HG03521 (cell line): ENCODE data around the gene AHCY.
"Not testable (repeated sequence)": the region's sequence is repeated elsewhere in the genome, so short reads cannot be mapped to it uniquely, and the experiment has no call there.

Experiments used
- ATAC-seq: cut with Tn5 transposase; IDR thresholded peaks from one replicate; pipeline ENCODE4 v1.9.1; 2021; ENCODE audit warnings: mild to moderate bottlenecking, moderate library complexity; ENCODE audit not compliant: unreplicated experiment

The AHCY gene

GRCh38 chr20:34299556-34300255 lies 3.4 kb downstream of the AHCY start:
- ATAC-seq: no peak

DNA sequence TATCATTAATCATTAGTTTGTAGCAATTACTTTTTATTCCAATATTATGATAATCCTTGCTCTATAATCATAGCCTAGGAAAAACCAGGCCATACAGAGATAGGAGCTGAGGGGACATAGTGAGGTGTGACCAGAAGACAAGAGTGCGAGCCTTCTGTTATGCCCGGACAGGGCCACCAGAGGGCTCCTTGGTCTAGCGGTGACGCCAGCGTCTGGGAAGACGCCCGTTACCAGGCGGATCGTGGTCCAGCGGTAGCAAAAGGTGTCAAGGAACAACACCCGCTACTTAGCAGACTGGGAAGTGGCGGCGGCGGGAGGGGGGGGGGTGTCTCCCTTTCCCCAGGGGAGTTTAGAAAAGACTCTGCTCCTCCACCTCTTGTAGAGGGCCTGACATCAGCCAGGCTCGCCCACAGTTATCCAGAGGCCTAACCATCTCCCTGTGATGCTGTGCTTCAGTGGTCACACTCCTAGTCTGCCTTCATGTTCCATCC lies 4.8 kb downstream of the AHCY start:
- ATAC-seq: not testable (repeated sequence)

GRCh38 chr20:34296468-34296867 lies 6.7 kb downstream of the AHCY start:
- ATAC-seq: no peak

DNA sequence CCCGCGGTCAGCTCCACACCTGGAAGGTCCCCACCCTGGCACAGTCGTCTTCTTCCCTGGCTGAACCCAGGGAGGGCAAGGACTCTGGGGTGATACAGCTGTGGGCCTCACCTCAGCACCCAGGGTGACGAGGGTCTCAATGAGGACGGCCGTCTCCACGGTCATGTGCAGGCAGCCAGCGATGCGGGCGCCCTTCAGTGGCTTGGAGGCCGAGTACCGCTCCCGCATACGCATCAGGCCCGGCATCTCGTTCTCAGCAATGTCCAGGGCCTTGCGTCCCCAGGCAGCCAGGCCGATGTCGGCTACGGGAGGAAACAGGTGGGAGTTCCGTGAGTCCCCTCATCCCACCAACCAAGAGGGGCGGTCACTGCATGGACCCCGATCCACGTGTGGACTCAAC lies 7.9 kb downstream of the AHCY start:
- no peak for ATAC-seq

DNA sequence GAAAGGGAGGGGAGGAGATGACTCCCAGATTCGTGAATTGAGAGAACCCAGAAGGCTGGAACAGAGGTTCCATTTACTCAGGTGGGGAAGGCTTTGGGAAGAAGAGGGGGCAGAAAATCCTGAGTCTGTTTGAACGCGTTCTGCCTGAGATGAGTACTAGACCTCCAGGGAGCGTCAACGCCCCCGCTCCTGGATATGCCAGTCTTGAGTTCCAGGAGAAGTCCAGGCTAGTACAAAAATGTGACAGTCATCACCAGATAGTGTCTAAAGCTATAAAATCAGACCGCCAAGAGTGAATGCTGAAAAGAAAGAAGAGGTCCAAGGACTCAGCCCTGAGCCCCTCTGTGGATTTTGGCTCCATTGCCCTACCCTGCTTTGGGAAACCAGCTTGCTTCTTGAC lies 8.6 kb downstream of the AHCY start:
- no peak for ATAC-seq

GRCh38 chr20:34293589-34293988 lies 9.6 kb downstream of the AHCY start:
- ATAC-seq: no peak

- no peak for ATAC-seq
Measured at GRCh38 chr20:34293119-34293518, 10.0 kb downstream of the AHCY start.

GRCh38 chr20:34292496-34292895 lies 10.7 kb downstream of the AHCY start:
- no peak for ATAC-seq

DNA sequence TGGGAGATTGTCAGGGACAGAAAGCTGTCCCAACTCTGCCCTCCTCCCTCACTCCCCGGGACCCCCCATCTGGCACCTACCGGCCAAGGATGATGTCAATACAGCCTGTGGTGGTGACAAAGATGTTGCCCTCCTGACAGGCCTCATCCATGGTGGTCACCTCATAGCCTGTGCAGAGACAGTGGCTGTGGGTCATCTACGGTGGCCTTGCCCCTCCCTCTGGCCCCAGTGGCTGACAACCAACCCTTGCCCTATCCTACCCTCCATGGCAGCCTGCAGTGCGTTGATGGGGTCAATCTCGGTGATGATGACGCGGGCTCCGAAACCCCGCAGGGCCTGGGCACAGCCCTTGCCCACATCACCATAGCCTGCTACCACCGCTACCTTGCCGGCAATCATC lies 12.7 kb downstream of the AHCY start:
- ATAC-seq: no peak

- ATAC-seq: not testable (repeated sequence)
Measured at GRCh38 chr20:34287500-34287899, 15.7 kb downstream of the AHCY start.

GRCh38 chr20:34285450-34285849 lies 17.7 kb downstream of the AHCY start:
- no peak for ATAC-seq

DNA sequence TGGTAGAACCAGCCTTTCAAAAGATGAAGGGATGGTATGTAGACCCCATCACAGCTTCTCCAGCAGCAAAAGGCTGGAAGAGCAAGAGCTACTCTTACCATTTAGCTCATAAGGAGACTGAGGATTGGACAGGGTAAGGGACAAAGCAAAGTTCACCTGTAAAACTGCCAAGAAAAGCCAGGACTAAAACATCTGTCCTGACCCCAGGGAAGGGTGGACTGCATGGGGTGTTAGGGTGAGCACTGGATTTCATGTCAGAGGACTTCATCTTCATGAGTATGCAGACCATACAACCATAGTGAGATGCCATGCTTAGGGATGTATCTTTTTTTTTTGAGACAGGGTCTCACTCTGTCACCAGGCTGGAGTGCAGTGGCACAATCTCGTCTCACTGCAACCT lies 19.3 kb downstream of the AHCY start:
- ATAC-seq: no peak

GRCh38 chr20:34282041-34282440 lies 21.1 kb downstream of the AHCY start:
- no peak for ATAC-seq

DNA sequence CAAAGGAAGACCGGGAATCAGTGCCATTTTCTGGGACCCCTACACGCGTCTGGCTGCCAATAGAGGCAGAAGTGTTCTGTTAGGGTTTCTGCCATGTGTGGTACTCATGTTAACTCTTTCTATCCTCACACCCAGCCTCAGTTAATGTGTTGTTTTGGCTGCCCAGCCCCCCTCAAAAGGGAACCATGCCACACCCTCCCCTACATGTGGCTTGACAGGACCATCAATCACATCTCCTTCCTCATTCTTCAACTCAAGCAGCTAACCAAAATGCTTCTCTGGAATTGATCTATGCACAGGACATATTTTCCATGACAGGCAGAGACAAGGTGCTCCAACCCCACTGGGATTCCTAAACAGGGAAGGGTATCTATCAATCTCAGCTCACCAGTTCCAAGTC lies 22.0 kb downstream of the AHCY start:
- ATAC-seq: no peak

DNA sequence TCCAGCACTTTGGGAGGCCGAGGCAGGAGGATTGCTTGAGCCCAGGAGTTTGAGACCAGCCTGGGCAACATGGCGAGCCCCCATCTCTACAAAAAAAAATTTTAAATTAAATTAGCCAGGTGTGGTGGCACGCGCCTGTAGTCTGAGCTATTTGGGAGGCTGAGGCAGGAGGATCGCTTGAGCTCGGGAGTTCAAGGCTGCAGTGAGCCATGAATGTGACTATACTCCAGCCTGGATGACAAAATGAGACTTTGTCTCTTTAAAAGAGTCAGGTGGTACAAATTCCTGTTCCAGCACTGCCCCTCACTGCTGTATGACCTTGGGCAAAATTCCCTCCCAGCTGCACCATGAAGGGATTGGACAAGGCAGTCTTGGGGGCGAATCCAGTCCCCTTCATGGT lies 28.5 kb downstream of the AHCY start:
- no peak for ATAC-seq

DNA sequence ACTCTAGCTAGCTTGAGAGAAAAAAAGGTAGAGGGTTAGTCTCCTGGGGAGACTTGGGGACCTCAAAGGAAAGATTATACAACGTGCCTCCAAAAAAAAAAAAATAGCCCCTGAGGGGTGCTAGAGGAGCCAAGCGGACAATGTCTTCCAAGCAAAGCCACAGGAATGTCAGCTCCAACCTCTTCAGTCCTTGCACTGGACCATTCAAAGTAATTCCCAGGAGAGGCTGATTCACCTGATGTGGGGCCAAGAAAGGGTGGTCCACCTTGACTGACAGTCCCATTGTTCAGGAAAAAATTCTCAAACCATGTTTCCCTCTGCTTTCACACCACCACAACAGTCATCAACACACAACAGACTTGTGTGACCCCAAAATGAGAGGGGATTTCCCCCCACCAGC lies 31.2 kb downstream of the AHCY start:
- no peak for ATAC-seq

DNA sequence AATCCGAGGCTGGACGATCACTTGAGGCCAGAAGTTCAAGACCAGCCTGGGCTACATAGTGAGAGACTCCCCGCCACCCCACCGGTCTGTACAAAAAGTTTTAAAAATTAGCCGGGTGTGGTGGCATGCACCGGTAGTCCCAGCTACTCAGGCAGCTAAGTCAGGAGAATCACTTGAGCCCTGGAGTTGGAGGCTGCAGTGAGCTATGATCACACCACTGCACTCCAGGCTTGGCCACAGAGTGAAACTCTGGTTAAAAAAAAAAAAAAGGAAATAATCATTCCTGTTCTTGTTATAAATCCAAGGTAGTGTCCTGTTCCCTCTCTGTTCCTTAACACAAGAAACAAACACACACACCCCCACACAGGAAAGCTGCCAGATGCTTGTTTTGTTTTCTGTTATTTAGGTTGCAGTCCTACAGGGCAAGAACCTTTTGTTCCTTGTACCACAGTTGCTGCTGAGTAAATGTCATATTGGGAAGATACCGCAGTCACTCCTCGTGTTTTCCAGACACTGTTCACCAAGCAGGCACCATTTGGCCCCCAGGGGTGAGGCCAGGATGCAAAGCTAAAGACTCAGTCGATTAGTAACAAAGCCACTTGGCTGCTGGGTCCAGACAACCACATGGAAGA lies 33.0 kb downstream of the AHCY start:
- ATAC-seq: no peak

GRCh38 chr20:34268851-34269636 lies 34.1 kb downstream of the AHCY start:
- no peak for ATAC-seq

GRCh38 chr20:34268145-34268544 lies 35.0 kb downstream of the AHCY start:
- ATAC-seq: no peak

- no peak for ATAC-seq
Measured at GRCh38 chr20:34264141-34264540, 39.0 kb downstream of the AHCY start.

- not testable (repeated sequence) for ATAC-seq
Measured at GRCh38 chr20:34263468-34263867, 39.7 kb downstream of the AHCY start.
